PFSK-1 (cell line): ENCODE measurements around the gene B3GLCT.

Experiments used
- POLR2AphosphoS5 ChIP-seq: IDR thresholded peaks from 2 replicates; pipeline ENCODE4 v1.6.1; 2012; ENCODE audit warnings: low read depth, mild to moderate bottlenecking, control low read depth, low read length, moderate library complexity
- SIN3A ChIP-seq: IDR thresholded peaks from 2 replicates; pipeline ENCODE4 v1.6.1; 2012; ENCODE audit warnings: mild to moderate bottlenecking, low read length, moderate library complexity, borderline replicate concordance; ENCODE audit not compliant: insufficient read depth
- TAF1 ChIP-seq: IDR thresholded peaks from 2 replicates; pipeline ENCODE4 v1.6.1; 2012; ENCODE audit warnings: low read length, control low read depth, borderline replicate concordance; ENCODE audit not compliant: insufficient read depth
- TF ChIP-seq, protein P1 (sequence below), 2 experiments: IDR thresholded peaks; 2 replicates each; pipeline versions ENCODE4 v1.6.1 to v1.8.0; 2011 to 2012; ENCODE audit warnings: low read depth in 2 of 2, low read length in 2 of 2, control low read depth in 1 of 2, inconsistent platforms in 1 of 2, mild to moderate bottlenecking in 1 of 2, moderate library complexity in 1 of 2; ENCODE audit not compliant: insufficient read depth in 1 of 2

DNA sequence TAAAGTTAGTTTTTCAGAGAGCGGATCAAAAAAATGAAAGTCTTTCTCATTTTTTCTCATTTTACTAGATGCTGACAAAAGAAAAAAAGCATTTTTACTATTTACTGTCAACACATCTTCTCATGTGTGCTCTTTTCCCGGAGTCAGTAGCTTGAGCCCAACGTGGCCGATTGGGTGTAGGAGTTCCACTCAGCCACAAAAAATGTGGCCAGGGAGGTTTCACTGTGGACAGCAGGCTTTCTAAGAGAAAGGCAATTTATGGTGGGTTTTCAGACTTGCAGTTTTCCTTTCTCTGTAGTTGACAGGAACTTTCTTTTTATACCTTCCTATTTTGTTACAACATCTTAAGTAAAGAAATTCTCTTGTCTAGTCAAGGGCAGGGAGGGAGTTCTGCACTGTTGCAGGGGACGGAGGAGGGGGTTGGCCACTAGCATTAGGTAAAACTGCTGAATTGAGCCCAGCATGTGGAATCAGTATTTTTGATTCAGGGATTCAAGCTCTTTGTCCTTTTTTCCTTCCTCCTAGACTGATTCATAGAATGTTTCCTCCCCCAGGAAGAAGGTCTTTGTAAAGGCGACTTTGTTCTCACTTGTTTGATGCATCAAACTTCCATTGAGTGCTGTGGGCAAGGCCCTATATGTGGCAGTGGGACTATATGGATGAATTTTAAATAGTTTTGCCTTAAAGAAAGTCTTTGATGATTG lies 123.1 kb downstream of the B3GLCT start:
- TF ChIP-seq, protein P1, sequence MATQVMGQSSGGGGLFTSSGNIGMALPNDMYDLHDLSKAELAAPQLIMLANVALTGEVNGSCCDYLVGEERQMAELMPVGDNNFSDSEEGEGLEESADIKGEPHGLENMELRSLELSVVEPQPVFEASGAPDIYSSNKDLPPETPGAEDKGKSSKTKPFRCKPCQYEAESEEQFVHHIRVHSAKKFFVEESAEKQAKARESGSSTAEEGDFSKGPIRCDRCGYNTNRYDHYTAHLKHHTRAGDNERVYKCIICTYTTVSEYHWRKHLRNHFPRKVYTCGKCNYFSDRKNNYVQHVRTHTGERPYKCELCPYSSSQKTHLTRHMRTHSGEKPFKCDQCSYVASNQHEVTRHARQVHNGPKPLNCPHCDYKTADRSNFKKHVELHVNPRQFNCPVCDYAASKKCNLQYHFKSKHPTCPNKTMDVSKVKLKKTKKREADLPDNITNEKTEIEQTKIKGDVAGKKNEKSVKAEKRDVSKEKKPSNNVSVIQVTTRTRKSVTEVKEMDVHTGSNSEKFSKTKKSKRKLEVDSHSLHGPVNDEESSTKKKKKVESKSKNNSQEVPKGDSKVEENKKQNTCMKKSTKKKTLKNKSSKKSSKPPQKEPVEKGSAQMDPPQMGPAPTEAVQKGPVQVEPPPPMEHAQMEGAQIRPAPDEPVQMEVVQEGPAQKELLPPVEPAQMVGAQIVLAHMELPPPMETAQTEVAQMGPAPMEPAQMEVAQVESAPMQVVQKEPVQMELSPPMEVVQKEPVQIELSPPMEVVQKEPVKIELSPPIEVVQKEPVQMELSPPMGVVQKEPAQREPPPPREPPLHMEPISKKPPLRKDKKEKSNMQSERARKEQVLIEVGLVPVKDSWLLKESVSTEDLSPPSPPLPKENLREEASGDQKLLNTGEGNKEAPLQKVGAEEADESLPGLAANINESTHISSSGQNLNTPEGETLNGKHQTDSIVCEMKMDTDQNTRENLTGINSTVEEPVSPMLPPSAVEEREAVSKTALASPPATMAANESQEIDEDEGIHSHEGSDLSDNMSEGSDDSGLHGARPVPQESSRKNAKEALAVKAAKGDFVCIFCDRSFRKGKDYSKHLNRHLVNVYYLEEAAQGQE (IDR thresholded peaks at IDR 0.05; ENCODE audit: insufficient read depth in 1 of 2, low read depth in 2 of 2, low read length in 2 of 2), result no peak
- TF ChIP-seq SIN3A (no peak), POLR2AphosphoS5 (no peak), TAF1 (no peak)
